Ishikawa (cell line): ENCODE measurements around the gene UBE2L3.

Experiments
- CEBPB ChIP-seq: IDR thresholded peaks from 2 replicates; pipeline ENCODE4 v1.6.1; 2012
- CREB1 ChIP-seq: IDR thresholded peaks from 2 replicates; pipeline ENCODE4 v1.6.1; 2012; ENCODE audit warnings: low read depth
- EGR1 ChIP-seq: IDR thresholded peaks from 2 replicates; pipeline ENCODE4 v1.6.1; 2012
- EP300 ChIP-seq: IDR thresholded peaks from 2 replicates; pipeline ENCODE4 v1.6.1; 2012; ENCODE audit warnings: borderline replicate concordance
- FOXM1 ChIP-seq: IDR thresholded peaks from 2 replicates; pipeline ENCODE4 v1.6.1; 2012; ENCODE audit warnings: low read depth, borderline replicate concordance
- NFIC ChIP-seq: IDR thresholded peaks from 2 replicates; pipeline ENCODE4 v1.6.1; 2012
- RAD21 ChIP-seq: IDR thresholded peaks from 2 replicates; pipeline ENCODE4 v1.6.1; 2012; ENCODE audit warnings: low read depth
- TAF1 ChIP-seq: IDR thresholded peaks from 2 replicates; pipeline ENCODE4 v1.6.1; 2012; ENCODE audit warnings: low read depth, mild to moderate bottlenecking
- TCF12 ChIP-seq: IDR thresholded peaks from 2 replicates; pipeline ENCODE4 v1.6.1; 2012; ENCODE audit warnings: low read depth
- TEAD4 ChIP-seq: IDR thresholded peaks from 2 replicates; pipeline ENCODE4 v1.6.1; 2012
- YY1 ChIP-seq: IDR thresholded peaks from 2 replicates; pipeline ENCODE4 v1.6.1; 2012; ENCODE audit warnings: low read depth
- ZBTB7A ChIP-seq: IDR thresholded peaks from 2 replicates; pipeline ENCODE4 v1.6.1; 2012; ENCODE audit warnings: low read depth
- TF ChIP-seq, protein P1 (sequence below): IDR thresholded peaks from 2 replicates; pipeline ENCODE4 v1.6.1; 2012
- TF ChIP-seq, protein P2 (sequence below): IDR thresholded peaks from 2 replicates; pipeline ENCODE4 v1.6.1; 2012; ENCODE audit warnings: low read depth, mild to moderate bottlenecking
- TF ChIP-seq, protein P3 (sequence below): IDR thresholded peaks from 2 replicates; pipeline ENCODE4 v1.6.1; 2012

Gene UBE2L3

DNA sequence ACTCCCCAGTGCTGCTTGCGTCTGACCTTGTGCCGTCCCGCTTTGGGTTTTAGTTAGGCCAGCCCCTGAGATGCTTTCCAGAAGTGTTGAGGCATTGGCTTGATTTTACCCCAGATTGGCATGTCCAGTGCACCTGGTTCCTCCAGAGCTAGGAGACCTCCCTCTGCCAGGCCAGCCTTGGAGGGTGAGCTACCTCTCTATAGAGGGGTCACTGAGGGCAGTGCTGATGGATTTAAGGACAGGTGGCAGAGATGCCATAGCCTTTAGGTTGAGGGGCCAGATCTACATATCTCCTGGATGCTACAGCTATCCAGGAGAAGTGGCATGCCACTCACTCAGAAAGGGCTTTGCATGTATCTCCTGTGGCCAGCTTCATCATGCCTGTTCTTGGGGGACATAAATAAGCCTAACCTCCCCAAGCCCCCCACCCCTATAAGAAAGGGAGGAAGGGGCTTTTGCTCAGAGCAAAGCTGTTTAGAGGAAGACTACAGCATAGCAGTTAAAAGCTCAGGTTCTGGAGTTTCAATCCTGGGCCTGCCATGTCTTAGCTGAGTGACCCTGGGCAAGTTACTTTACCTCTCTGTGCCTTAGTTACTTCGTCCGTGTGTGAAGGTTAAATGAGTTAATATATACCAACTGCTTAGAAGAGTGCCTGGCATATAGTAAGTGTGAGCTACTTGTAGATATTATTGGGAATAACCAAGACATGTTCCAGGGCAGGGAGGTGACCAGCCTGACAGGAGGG, 6.4 kb downstream of the UBE2L3 start:
- TF ChIP-seq NFIC (no peak), EGR1 (no peak), EP300 (no peak), TCF12 (no peak), CEBPB (no peak)

DNA sequence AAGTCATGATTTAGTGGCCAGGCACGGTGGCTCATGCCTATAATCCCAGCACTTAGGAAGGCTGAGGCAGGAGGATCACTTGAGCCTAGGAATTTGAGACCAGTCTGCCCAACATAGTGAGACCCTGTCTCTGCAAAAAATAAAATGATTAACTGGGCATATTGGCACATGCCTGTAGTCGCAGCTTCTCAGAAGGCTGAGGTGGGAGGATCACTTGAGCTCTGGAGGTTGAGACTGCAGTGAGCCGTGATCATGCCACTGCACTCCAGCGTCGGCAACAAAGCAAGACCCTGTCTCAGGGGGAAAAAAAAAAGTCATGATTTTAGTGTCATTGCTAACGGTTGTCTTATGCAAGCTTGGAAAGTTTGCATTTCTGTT, 11.9 kb downstream of the UBE2L3 start:
- TF ChIP-seq TCF12 = no peak
- no peak for TF ChIP-seq RAD21
- TF ChIP-seq EP300 = no peak
- TF ChIP-seq, protein P1, sequence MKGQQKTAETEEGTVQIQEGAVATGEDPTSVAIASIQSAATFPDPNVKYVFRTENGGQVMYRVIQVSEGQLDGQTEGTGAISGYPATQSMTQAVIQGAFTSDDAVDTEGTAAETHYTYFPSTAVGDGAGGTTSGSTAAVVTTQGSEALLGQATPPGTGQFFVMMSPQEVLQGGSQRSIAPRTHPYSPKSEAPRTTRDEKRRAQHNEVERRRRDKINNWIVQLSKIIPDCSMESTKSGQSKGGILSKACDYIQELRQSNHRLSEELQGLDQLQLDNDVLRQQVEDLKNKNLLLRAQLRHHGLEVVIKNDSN = no peak
- TF ChIP-seq EGR1 = no peak
- TF ChIP-seq TEAD4 = no peak

DNA sequence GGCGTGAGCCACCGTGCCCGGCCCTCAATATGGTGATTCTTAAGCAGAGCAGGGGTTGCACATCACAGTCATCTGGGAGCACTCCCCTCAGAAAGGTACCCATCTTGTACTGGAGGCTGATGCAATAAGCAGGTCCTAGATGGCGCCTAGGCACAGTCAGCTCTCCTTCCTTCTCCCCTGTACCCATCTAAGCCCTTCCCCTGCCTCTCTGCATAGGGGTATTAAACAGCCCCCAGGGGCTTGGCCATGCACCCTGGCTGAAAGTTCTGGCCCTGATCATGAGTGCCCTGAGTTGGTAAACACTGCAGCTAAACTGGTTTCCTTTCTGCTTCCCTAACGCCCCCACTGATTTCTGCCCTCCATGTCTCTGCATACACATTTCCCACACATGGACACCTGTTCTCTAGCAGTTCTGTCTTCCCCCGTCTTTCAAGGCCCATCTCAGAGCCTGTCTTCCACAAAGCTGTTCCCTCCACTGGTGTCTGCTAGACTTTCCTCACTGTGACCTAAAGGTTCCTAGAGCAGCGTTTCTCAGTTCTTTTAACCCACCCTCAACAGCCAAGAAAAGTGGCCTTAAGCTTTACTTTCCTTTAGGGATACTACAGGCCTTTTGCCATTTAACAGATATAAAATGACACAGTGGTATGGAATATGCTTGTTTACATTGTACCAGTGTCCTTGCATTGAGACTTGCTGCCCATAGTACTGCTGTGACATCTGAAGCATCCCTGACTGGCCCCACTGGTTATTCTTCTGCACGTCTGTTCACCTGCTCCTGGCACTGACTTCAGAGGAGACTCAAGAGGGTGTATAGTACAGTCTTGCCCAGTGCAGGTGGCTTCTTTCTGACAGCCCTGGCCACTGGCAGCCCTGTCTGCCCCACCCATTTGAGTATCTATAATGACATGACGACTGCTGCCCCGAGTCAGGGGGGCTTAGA, 15.6 kb downstream of the UBE2L3 start:
- no peak for TF ChIP-seq EGR1
- no peak for TF ChIP-seq RAD21
- TF ChIP-seq TEAD4 = no peak
- TF ChIP-seq, protein P2, sequence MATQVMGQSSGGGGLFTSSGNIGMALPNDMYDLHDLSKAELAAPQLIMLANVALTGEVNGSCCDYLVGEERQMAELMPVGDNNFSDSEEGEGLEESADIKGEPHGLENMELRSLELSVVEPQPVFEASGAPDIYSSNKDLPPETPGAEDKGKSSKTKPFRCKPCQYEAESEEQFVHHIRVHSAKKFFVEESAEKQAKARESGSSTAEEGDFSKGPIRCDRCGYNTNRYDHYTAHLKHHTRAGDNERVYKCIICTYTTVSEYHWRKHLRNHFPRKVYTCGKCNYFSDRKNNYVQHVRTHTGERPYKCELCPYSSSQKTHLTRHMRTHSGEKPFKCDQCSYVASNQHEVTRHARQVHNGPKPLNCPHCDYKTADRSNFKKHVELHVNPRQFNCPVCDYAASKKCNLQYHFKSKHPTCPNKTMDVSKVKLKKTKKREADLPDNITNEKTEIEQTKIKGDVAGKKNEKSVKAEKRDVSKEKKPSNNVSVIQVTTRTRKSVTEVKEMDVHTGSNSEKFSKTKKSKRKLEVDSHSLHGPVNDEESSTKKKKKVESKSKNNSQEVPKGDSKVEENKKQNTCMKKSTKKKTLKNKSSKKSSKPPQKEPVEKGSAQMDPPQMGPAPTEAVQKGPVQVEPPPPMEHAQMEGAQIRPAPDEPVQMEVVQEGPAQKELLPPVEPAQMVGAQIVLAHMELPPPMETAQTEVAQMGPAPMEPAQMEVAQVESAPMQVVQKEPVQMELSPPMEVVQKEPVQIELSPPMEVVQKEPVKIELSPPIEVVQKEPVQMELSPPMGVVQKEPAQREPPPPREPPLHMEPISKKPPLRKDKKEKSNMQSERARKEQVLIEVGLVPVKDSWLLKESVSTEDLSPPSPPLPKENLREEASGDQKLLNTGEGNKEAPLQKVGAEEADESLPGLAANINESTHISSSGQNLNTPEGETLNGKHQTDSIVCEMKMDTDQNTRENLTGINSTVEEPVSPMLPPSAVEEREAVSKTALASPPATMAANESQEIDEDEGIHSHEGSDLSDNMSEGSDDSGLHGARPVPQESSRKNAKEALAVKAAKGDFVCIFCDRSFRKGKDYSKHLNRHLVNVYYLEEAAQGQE = no peak
- TF ChIP-seq FOXM1 = no peak
- no peak for TF ChIP-seq TAF1
- no peak for TF ChIP-seq ZBTB7A
- no peak for TF ChIP-seq CEBPB

DNA sequence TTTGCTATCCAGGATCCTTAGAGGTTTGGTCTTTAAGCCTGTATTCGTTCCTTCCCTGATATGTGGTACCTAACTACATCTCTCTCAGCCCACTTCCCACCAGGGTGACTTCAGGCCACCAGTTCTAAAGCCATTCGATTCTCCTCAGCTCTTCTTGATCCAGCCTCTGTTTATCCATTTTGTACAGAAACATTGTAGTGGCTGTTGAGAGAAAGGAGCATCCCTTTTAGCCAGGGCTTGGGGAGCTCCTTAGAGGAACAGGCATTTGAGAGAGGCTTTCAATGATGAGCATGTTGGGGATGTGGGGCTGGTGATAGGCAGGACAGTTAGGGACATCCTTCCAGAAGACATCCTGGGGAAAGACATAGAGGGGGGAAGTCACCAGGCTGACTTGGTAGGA, 17.9 kb downstream of the UBE2L3 start:
- TF ChIP-seq EP300 (no peak), NFIC (no peak), FOXM1 (no peak), RAD21 (no peak), ZBTB7A (no peak), YY1 (no peak), TCF12 (no peak), CEBPB (no peak), EGR1 (no peak), TEAD4 (no peak), CREB1 (no peak), TAF1 (no peak)
- TF ChIP-seq, protein P2 = no peak
- TF ChIP-seq, protein P1 = no peak
- TF ChIP-seq, protein P3, sequence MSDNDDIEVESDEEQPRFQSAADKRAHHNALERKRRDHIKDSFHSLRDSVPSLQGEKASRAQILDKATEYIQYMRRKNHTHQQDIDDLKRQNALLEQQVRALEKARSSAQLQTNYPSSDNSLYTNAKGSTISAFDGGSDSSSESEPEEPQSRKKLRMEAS = no peak

DNA sequence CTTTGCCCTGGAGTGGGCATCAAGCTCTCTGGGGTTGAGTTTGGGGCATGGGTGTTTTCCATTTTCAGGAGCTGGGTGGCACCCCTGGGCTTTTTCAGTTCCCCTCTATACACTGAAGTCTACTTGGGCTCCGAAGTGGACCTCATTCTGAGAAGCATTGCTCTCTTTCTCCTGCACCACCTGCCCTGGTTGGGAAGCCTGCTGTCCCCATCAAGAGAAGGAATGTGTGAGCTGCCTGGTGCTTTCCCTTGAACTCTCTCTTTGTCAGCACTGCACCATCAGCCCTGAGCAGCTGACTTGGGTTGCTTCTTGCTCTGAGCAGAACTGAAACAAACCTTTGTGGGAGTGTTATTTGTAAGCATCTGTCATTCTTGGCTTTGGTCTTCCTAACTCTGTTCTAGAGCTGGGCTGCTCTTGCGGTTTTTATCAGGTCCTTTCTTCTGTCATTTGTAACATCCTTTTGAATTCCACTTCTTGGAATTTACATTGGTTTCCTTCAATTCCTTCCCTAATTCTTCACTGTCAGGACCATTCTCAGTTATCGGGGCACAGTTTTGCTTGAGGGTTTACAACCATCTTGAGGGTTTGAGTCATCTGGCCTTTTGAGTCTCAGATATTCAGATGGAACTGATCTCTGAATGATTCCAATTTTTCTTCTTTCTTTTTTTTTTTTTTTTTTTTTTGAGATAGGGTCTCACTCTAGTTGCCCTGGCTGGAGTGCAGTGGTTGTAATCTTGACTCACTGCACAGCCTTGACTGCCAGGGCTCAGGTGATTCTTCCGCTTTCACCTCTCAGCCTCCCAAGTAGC, 20.5 kb downstream of the UBE2L3 start:
- TF ChIP-seq, protein P3 = no peak
- no peak for TF ChIP-seq FOXM1
- TF ChIP-seq, protein P2 = no peak
- no peak for TF ChIP-seq RAD21
- TF ChIP-seq CREB1 = no peak
- TF ChIP-seq ZBTB7A = no peak
- no peak for TF ChIP-seq CEBPB
- no peak for TF ChIP-seq TAF1
- TF ChIP-seq EGR1 = no peak
- TF ChIP-seq TCF12 = no peak
- no peak for TF ChIP-seq EP300
- TF ChIP-seq YY1 = no peak
- TF ChIP-seq TEAD4 = no peak
